Neural cell (in vitro differentiated cells): Measurements from ENCODE around the gene KCNJ6. TPM values are rescaled to one million over a fixed set of nuclear protein-coding genes. Genes with fewer than 3 reads are reported as not detected.

Source experiments
- H2AFZ ChIP-seq: fragments of 200-600, 300-800 bp; sonication (generic), shearing (Covaris generic); 2 replicates; pipeline ENCODE4 v1.6.0; 2014; ENCODE audit warnings: low read depth, mild to moderate bottlenecking, antibody characterized with exemption, low read length, moderate library complexity
- H3F3A ChIP-seq: fragments of 200-600 bp; shearing (Covaris generic); 2 replicates; pipeline ENCODE4 v1.6.1; 2016; ENCODE audit warnings: mild to moderate bottlenecking, moderate library complexity, mixed read lengths, antibody characterized with exemption, low read length; ENCODE audit not compliant: insufficient read depth, poor library complexity, severe bottlenecking
- H3K27ac ChIP-seq: fragments of 200-600, 300-800 bp; sonication (generic), shearing (Covaris generic); 2 replicates; pipeline ENCODE4 v1.5.1; 2014; ENCODE audit warnings: mild to moderate bottlenecking, low read length, moderate library complexity
- H3K27me3 ChIP-seq: fragments of 300-800, 200-600 bp; sonication (generic), shearing (Covaris generic); 2 replicates; pipeline ENCODE4 v1.6.0; 2014; ENCODE audit warnings: mild to moderate bottlenecking, low read depth, low read length, moderate library complexity; ENCODE audit not compliant: insufficient read depth
- H3K36me3 ChIP-seq: fragments of 300-800, 200-600 bp; sonication (generic), shearing (Covaris generic); 2 replicates; pipeline ENCODE4 v1.5.1; 2014; ENCODE audit warnings: mild to moderate bottlenecking, antibody characterized with exemption, low read length, moderate library complexity; ENCODE audit not compliant: insufficient read depth
- H3K4me2 ChIP-seq: fragments of 300-800, 200-600 bp; sonication (generic), shearing (Covaris generic); 2 replicates; pipeline ENCODE4 v1.6.0; 2014; ENCODE audit warnings: mild to moderate bottlenecking, low read length
- H3K4me3 ChIP-seq: fragments of 300-800, 200-600 bp; sonication (generic), shearing (Covaris generic); 2 replicates; pipeline ENCODE4 v1.5.1; 2014; ENCODE audit warnings: mild to moderate bottlenecking, low read length, moderate library complexity
- H3K79me2 ChIP-seq: fragments of 200-600 bp; shearing (Covaris generic); replicated peaks from 2 replicates; pipeline ENCODE4 v1.6.0; 2014; ENCODE audit warnings: mild to moderate bottlenecking, low read length, moderate library complexity; ENCODE audit not compliant: insufficient read depth
- H3K9ac ChIP-seq: fragments of 300-800, 200-600 bp; sonication (generic), shearing (Covaris generic); 2 replicates; pipeline ENCODE4 v1.6.1; 2016; ENCODE audit warnings: mild to moderate bottlenecking, low read length, mixed read lengths
- H3K9me2 ChIP-seq: fragments of 200-600 bp; shearing (Covaris generic); 2 replicates; pipeline ENCODE4 v1.6.1; 2016; ENCODE audit warnings: mild to moderate bottlenecking, low read length, mixed read lengths; ENCODE audit not compliant: insufficient read depth
- H3K9me3 ChIP-seq: fragments of 200-600, 300-800 bp; sonication (generic), shearing (Covaris generic); 2 replicates; pipeline ENCODE4 v1.6.1; 2016; ENCODE audit warnings: mild to moderate bottlenecking, mixed run types, low read length, moderate library complexity, mixed read lengths
- H4K20me1 ChIP-seq: fragments of 200-600 bp; shearing (Covaris generic); 2 replicates; pipeline ENCODE4 v1.6.1; 2016; ENCODE audit warnings: mild to moderate bottlenecking, mixed run types; ENCODE audit not compliant: insufficient read depth
- EP300 ChIP-seq: fragments of 450-650 bp; conservative IDR thresholded peaks from 2 replicates; pipeline ENCODE4 v1.6.1; 2014; ENCODE audit warnings: antibody characterized with exemption, mild to moderate bottlenecking, moderate library complexity; ENCODE audit not compliant: poor library complexity, severe bottlenecking
- EZH2 ChIP-seq: fragments of 200-600, 300-800 bp; shearing (Covaris generic), sonication (generic); IDR thresholded peaks from 2 replicates; pipeline ENCODE4 v1.6.1; 2014; ENCODE audit warnings: antibody characterized with exemption, low read length, borderline replicate concordance, mild to moderate bottlenecking; ENCODE audit not compliant: insufficient read depth, poor library complexity, severe bottlenecking
- MXI1 ChIP-seq: fragments of 450-650 bp; conservative IDR thresholded peaks from 2 replicates; pipeline ENCODE4 v1.6.1; 2014; ENCODE audit warnings: antibody characterized with exemption, mild to moderate bottlenecking; ENCODE audit not compliant: poor library complexity, severe bottlenecking
- POLR2AphosphoS5 ChIP-seq: IDR thresholded peaks from 2 replicates; pipeline ENCODE4 v1.6.1; 2012
- RAD21 ChIP-seq: fragments of 450-650 bp; conservative IDR thresholded peaks from 2 replicates; pipeline ENCODE4 v1.6.1; 2014; ENCODE audit warnings: antibody characterized with exemption, mild to moderate bottlenecking, moderate library complexity
- SMC3 ChIP-seq: fragments of 450-650 bp; conservative IDR thresholded peaks from 2 replicates; pipeline ENCODE4 v1.6.1; 2014; ENCODE audit warnings: antibody characterized with exemption, mild to moderate bottlenecking, moderate library complexity; ENCODE audit not compliant: poor library complexity
- TAF1 ChIP-seq: IDR thresholded peaks from 2 replicates; pipeline ENCODE4 v1.6.1; 2012; ENCODE audit warnings: low read depth
- polyA plus RNA-seq: library from polyadenylated mRNA; depleted of rRNA; stranded (reverse); fragments of >200 nt; gene quantifications from 2 replicates; pipeline ENCODE4 v1.2.3, GENCODE V29; 2014
- TF ChIP-seq, protein P1 (sequence below): fragments of 450-650 bp; IDR thresholded peaks from 2 replicates; pipeline ENCODE4 v1.5.1; 2014; ENCODE audit warnings: antibody characterized with exemption, mild to moderate bottlenecking, moderate library complexity; ENCODE audit not compliant: poor library complexity, severe bottlenecking
- TF ChIP-seq, protein P2 (sequence below): IDR thresholded peaks from 2 replicates; pipeline ENCODE4 v1.6.1; 2012; ENCODE audit warnings: borderline replicate concordance

Gene KCNJ6
- polyA plus RNA-seq, 1 donor from 2014 or later: 1.7 TPM

DNA sequence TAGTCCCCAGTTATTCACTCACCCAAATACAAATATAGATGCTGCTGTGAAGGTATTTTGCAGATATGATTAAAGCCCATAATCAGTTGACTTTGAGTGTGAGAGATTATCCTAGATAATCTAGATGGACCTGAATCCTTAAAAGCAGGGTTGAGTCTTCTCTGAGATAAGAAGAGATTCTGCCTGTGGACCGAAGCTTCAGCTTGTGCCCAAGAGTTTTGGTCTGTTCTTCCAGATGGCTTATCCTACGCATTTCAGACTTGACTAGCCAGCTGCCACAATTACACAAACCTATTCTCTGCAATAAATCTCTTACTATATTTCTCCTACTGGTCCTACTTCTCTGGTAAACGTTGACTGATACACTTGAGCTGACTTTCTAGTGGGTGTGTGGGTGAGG, 145.1 kb downstream of the KCNJ6 start:
- no peak overlapping the region for H3K9ac ChIP-seq

DNA sequence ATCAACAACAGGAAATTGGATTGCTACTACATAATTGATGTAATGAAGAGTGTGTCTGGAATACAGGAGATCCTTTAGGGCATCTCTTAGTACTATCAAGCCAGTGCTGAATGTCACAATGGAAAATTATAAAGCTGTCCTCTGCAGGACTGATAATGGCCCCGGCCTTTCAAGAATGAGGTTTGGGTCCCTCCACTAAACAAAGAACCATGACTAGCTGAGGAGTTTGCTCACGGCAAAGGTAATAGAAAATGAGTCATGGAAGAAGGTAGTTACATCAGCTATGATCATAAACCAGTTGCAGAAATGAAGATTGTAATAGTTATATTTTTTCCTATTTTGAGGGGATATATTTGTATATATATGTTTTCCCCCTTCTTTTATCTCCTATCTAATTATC, 145.8 kb downstream of the KCNJ6 start:
- no peaks in the 10 kb centered on the region for H3K27me3 ChIP-seq
- no peak overlapping the region for H3K9ac ChIP-seq
- no peaks in the 10 kb centered on the region for H3F3A ChIP-seq
- H3K79me2 ChIP-seq: no peaks in the 10 kb centered on the region
- H3K4me3 ChIP-seq: no peak overlapping the region
- H3K9me2 ChIP-seq: no peaks in the 10 kb centered on the region
- no peak overlapping the region for H2AFZ ChIP-seq
- no peaks in the 10 kb centered on the region for H3K36me3 ChIP-seq
- no peak overlapping the region for H3K4me2 ChIP-seq
- no peak overlapping the region for H3K27ac ChIP-seq
- H4K20me1 ChIP-seq: no peaks in the 10 kb centered on the region
- no peaks in the 10 kb centered on the region for H3K9me3 ChIP-seq
- TF ChIP-seq EP300 (no peak), EZH2 (no peak), POLR2AphosphoS5 (no peak), RAD21 (no peak), MXI1 (no peak), SMC3 (no peak), TAF1 (no peak)
- TF ChIP-seq, protein P1, sequence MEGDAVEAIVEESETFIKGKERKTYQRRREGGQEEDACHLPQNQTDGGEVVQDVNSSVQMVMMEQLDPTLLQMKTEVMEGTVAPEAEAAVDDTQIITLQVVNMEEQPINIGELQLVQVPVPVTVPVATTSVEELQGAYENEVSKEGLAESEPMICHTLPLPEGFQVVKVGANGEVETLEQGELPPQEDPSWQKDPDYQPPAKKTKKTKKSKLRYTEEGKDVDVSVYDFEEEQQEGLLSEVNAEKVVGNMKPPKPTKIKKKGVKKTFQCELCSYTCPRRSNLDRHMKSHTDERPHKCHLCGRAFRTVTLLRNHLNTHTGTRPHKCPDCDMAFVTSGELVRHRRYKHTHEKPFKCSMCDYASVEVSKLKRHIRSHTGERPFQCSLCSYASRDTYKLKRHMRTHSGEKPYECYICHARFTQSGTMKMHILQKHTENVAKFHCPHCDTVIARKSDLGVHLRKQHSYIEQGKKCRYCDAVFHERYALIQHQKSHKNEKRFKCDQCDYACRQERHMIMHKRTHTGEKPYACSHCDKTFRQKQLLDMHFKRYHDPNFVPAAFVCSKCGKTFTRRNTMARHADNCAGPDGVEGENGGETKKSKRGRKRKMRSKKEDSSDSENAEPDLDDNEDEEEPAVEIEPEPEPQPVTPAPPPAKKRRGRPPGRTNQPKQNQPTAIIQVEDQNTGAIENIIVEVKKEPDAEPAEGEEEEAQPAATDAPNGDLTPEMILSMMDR: no peak
- TF ChIP-seq, protein P2, sequence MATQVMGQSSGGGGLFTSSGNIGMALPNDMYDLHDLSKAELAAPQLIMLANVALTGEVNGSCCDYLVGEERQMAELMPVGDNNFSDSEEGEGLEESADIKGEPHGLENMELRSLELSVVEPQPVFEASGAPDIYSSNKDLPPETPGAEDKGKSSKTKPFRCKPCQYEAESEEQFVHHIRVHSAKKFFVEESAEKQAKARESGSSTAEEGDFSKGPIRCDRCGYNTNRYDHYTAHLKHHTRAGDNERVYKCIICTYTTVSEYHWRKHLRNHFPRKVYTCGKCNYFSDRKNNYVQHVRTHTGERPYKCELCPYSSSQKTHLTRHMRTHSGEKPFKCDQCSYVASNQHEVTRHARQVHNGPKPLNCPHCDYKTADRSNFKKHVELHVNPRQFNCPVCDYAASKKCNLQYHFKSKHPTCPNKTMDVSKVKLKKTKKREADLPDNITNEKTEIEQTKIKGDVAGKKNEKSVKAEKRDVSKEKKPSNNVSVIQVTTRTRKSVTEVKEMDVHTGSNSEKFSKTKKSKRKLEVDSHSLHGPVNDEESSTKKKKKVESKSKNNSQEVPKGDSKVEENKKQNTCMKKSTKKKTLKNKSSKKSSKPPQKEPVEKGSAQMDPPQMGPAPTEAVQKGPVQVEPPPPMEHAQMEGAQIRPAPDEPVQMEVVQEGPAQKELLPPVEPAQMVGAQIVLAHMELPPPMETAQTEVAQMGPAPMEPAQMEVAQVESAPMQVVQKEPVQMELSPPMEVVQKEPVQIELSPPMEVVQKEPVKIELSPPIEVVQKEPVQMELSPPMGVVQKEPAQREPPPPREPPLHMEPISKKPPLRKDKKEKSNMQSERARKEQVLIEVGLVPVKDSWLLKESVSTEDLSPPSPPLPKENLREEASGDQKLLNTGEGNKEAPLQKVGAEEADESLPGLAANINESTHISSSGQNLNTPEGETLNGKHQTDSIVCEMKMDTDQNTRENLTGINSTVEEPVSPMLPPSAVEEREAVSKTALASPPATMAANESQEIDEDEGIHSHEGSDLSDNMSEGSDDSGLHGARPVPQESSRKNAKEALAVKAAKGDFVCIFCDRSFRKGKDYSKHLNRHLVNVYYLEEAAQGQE: no peak

More for the DNA sequence above, 145.1 kb downstream of the KCNJ6 start:
- H3K9me2 ChIP-seq: no peaks in the 10 kb centered on the region
- H3K4me3 ChIP-seq: no peak overlapping the region
- no peaks in the 10 kb centered on the region for H3F3A ChIP-seq
- no peak overlapping the region for H3K4me2 ChIP-seq
- H3K27ac ChIP-seq: no peak overlapping the region
- H3K36me3 ChIP-seq: no peaks in the 10 kb centered on the region
- H3K79me2 ChIP-seq: no peaks in the 10 kb centered on the region
- no peaks in the 10 kb centered on the region for H3K9me3 ChIP-seq
- TF ChIP-seq EP300 (no peak), TAF1 (no peak), EZH2 (no peak), POLR2AphosphoS5 (no peak), SMC3 (no peak), RAD21 (no peak), MXI1 (no peak)
- TF ChIP-seq, protein P1: no peak
- TF ChIP-seq, protein P2: no peak
- H2AFZ ChIP-seq: no peak overlapping the region
- no peaks in the 10 kb centered on the region for H3K27me3 ChIP-seq
- no peaks in the 10 kb centered on the region for H4K20me1 ChIP-seq
